ENCODE results near the gene IDS. TPM values are rescaled to one million over a fixed set of nuclear protein-coding genes. Genes with fewer than 3 reads are reported as not detected.

Gene IDS
- total RNA-seq, 2 experiments from 2014 or later = 44.0 to 65.8 TPM

DNA sequence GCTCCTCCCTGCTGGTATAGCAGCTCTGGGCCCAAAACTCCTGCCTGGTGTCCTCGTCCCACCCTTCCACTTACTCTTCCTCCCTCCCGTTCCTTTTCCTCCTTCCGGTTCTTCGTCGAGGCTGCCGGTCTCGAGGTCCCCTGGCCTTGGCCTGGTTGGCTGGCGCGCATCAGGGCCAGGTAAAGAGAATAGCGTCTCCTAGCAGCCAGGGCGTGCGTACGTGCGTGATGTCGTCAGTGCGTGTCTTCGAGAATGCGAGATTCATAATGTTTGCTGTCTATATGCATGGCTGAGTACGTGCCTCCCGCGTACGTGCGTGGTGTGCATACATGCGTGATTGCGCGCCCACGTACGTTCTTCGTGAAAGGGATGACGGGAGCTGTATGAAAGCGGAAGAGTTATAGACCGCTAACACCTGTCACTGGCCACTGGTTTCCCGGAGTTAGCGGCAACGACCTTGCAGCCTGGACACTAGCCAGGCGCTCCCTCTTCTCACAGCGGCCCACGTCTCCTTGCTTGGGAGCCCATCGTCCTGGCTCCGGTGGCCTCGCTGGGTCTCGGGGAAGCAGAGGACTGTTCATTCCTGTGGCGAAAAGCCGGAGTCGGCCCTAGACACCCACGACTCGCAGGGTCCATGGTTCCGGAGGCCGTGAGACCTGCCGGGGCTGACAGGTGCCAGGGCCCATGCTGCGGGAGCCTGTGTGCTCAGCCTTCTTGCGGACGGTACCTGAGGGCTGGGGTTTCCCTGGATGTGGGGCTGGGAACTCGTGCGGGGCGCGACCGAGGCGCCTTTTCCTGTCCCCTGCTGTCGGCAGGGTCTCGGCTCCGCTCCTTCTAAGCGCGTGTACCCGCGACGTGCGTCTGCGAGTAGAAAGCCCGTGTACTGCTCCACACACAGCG lies 35.8 kb upstream of the IDS start, which contains the start of gene EOLA1:
EOLA1 (plus strand) TSS at position 392 of the 900 bp plus-strand sequence. CDS start 4,619 bp downstream, outside the sequence.
- TF ChIP-seq, protein P1, sequence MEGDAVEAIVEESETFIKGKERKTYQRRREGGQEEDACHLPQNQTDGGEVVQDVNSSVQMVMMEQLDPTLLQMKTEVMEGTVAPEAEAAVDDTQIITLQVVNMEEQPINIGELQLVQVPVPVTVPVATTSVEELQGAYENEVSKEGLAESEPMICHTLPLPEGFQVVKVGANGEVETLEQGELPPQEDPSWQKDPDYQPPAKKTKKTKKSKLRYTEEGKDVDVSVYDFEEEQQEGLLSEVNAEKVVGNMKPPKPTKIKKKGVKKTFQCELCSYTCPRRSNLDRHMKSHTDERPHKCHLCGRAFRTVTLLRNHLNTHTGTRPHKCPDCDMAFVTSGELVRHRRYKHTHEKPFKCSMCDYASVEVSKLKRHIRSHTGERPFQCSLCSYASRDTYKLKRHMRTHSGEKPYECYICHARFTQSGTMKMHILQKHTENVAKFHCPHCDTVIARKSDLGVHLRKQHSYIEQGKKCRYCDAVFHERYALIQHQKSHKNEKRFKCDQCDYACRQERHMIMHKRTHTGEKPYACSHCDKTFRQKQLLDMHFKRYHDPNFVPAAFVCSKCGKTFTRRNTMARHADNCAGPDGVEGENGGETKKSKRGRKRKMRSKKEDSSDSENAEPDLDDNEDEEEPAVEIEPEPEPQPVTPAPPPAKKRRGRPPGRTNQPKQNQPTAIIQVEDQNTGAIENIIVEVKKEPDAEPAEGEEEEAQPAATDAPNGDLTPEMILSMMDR (conservative IDR thresholded peaks at IDR 0.05; ENCODE audit: low read length) = no peak
- no peak for TF ChIP-seq EZH2phosphoT487 (IDR thresholded peaks at IDR 0.05; ENCODE audit: borderline replicate concordance, low read depth, low read length)
- intact Hi-C loops (cut with micrococcal nuclease; ENCODE audit: unreplicated experiment) = no loop called here
- Histone ChIP-seq H3K36me3 (ENCODE audit: insufficient read depth, low read length) (no peaks in the 10 kb centered on the region), H3K9me2 (ENCODE audit: insufficient read depth, low read length) (no peaks in the 10 kb centered on the region), H3K4me3 (ENCODE audit: low read depth, low read length, poor library complexity, severe bottlenecking) (peak within 1 kb of the TSS; percentile 97), H3K4me2 (ENCODE audit: low read length) (peak within 1 kb of the TSS; percentile 95), H3K79me2 (ENCODE audit: insufficient read depth, low read depth, low read length) (0 out of 2 replicates have a peak, but pooled peaks cover 4% of the 10 kb centered on the region), H3K4me1 (ENCODE audit: insufficient read depth, low read length, poor library complexity, severe bottlenecking) (peaks cover 9% of the 10 kb centered on the region), H3K9me3 (ENCODE audit: low read length) (no peaks in the 10 kb centered on the region), H4K20me1 (ENCODE audit: insufficient read depth, low read length) (no peaks in the 10 kb centered on the region), H2AFZ (ENCODE audit: low read length) (peak within 1 kb of the TSS; percentile 21; the same call in 1 of the 2 replicates), H3K27ac (ENCODE audit: low read depth, low read length, poor library complexity, severe bottlenecking) (peak within 1 kb of the TSS; percentile 76)
- ChIA-PET POLR2A (interaction anchor here (0.6 to 2.6 kb wide), 5 partner anchors 27 to 398 kb away, joined by 4 to 27 read pairs (median 5); partner anchors contain the start of genes EOLA2 and IDS), CTCF (ENCODE audit: unreplicated experiment) (interaction anchor here (1.4 to 2.4 kb wide), 2 partner anchors 13 to 399 kb away, joined by 3 to 11 read pairs; no protein-coding TSS in a partner anchor)
- BruUV-seq (replicated peaks) = no TSS peak
- DNase-seq (ENCODE audit: low spot score) = peak; percentile 96

DNA sequence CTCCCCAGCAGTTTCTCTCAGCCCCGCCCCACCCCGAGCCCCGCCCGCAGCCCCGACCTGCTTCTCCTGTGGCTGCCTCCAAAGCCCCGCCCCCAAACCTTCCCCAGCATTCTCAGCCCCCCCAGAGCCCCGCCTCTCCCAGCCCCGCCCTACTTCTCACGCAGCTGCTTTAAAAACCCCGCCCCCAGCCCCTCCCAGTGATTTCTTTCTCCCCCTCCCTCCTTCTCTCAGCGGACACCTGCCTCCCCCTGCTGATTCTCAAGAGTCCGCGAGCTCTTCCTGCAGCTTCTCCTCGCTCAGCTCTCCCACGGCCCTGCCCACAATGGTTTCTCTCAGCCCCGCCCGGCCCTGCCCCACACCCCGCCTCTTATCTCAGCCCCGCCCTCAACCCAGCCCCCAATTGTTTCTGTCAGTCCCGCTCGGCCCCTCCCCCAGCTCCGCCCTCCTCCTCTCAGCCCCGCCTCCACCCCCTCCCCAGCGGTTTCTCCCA lies 35.1 kb upstream of the IDS start:
- no peaks in the 10 kb centered on the region for H4K20me1 ChIP-seq (ENCODE audit: insufficient read depth, low read length)
- no peaks in the 10 kb centered on the region for H3K9me2 ChIP-seq (ENCODE audit: insufficient read depth, low read length)
- BruUV-seq (replicated peaks) = no TSS peak
- TF ChIP-seq EZH2phosphoT487 (IDR thresholded peaks at IDR 0.05; ENCODE audit: borderline replicate concordance, low read depth, low read length) = no peak
- TF ChIP-seq, protein P1 (conservative IDR thresholded peaks at IDR 0.05; ENCODE audit: low read length) = no peak
- H3K27ac ChIP-seq (ENCODE audit: low read depth, low read length, poor library complexity, severe bottlenecking) = peak overlapping the region; percentile 76
- H2AFZ ChIP-seq (ENCODE audit: low read length) = no peak overlapping the region
- H3K4me2 ChIP-seq (ENCODE audit: low read length) = peak overlapping the region; percentile 71
- H3K36me3 ChIP-seq (ENCODE audit: insufficient read depth, low read length) = no peaks in the 10 kb centered on the region
- peaks cover 9% of the 10 kb centered on the region for H3K4me1 ChIP-seq (ENCODE audit: insufficient read depth, low read length, poor library complexity, severe bottlenecking)
- CTCF ChIA-PET (ENCODE audit: unreplicated experiment) = interaction anchor here (1.4 to 2.4 kb wide), 3 partner anchors 13 to 400 kb away, joined by 3 to 11 read pairs (median 4); no protein-coding TSS in a partner anchor
- POLR2A ChIA-PET = interaction anchor here (0.6 to 2.6 kb wide), 6 partner anchors 26 to 399 kb away, joined by 3 to 27 read pairs (median 4); partner anchors contain the start of genes EOLA2 and IDS
- H3K79me2 ChIP-seq (ENCODE audit: insufficient read depth, low read depth, low read length) = 0 out of 2 replicates have a peak, but pooled peaks cover 4% of the 10 kb centered on the region
- peak overlapping the region; percentile 97 for H3K4me3 ChIP-seq (ENCODE audit: low read depth, low read length, poor library complexity, severe bottlenecking)
- DNase-seq (ENCODE audit: low spot score) = peak; percentile 89
- H3K9me3 ChIP-seq (ENCODE audit: low read length) = no peaks in the 10 kb centered on the region
- intact Hi-C loops (cut with micrococcal nuclease; ENCODE audit: unreplicated experiment) = no loop called here

Data from OCI-LY7 (cell line).